Melanocyte of skin (primary cell): Measurements from ENCODE around the gene RAD23A. TPM values are rescaled to one million over a fixed set of nuclear protein-coding genes. Genes with fewer than 3 reads are reported as not detected.

Source experiments
- small RNA-seq, 2 donors: library from RNA; depleted of rRNA; stranded (forward); fragments of <200 nt; gene quantifications; one replicate each; pipeline ENCODE3, GENCODE V24; 2012
- total RNA-seq, 2 donors: library from RNA; depleted of rRNA; stranded (reverse); fragments of >200 nt; gene quantifications; 2 replicates each; pipeline ENCODE4 v1.2.3, GENCODE V29; 2012

Gene RAD23A
- total RNA-seq, result 100 to 1,000 TPM; 146 to 147 TPM

DNA sequence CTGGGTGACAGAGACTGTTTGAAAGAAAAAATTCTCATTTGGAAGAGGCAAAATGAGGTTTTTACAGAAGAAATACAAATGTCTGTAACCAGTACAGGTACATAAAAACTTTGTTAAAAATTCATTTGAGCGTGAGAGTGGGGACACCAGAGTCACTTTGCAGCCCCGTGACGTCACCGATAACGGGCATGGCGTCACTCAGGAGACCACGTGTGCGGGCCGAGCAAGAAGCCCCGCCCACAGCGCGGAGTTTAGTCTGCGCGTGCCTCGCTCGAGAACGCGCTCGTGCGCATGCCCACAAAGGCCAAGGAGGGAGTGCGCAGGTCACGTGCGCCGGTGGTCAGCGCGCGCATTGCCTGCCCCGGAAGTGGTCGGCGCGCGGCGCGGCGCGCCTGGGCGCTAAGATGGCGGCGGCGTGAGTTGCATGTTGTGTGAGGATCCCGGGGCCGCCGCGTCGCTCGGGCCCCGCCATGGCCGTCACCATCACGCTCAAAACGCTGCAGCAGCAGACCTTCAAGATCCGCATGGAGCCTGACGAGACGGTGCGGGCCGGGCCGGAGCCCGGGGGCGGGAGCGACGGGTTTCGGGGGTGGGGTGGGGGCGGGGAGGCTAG is at the start of gene RAD23A:
Gene RAD23A (plus strand): TSS at position 384 of the 613 bp plus-strand sequence. CDS start 87 bp downstream, at position 471.

DNA sequence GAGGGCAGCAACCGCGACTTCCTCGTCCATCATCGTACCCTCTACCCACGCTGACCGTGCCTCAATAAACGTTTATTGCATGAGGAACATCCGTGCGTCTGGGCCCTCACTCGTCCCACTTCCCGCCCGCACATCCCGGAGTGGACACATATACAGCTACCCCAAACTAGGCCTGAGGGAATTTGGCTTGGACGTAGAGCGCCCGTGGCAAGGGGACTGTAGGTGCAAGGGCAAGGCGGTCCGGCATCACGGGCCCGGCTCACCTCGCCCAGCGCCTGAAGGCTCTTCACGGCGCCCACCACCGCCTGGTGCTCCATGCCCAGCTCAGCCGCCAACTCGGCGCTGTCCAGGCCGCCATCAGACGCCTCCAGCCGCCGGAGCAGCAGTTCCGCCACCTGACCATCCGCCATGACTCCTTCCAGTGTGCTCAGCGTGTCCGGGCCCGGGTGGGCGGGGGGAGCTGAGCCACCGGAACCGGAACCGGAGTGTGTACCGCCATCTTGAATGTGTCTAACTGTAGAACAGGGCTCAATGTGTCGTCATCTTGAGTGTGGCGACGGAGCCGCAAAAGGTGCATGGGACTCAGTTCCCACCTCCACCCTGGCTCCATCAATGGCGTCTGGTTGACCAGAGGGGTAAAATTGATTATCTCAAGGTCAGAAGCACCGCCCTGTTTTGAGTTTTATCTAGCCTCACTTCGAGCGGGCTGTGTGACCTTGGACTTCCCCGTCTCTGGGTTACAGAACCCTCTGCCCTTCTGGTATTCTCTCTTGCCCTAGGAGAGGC is 12.2 kb upstream of the RAD23A start, which contains the start of gene FARSA:
Gene FARSA (minus strand): TSS at position 425 of the 786 bp plus-strand sequence. CDS start 15 bp downstream, at position 410.

DNA sequence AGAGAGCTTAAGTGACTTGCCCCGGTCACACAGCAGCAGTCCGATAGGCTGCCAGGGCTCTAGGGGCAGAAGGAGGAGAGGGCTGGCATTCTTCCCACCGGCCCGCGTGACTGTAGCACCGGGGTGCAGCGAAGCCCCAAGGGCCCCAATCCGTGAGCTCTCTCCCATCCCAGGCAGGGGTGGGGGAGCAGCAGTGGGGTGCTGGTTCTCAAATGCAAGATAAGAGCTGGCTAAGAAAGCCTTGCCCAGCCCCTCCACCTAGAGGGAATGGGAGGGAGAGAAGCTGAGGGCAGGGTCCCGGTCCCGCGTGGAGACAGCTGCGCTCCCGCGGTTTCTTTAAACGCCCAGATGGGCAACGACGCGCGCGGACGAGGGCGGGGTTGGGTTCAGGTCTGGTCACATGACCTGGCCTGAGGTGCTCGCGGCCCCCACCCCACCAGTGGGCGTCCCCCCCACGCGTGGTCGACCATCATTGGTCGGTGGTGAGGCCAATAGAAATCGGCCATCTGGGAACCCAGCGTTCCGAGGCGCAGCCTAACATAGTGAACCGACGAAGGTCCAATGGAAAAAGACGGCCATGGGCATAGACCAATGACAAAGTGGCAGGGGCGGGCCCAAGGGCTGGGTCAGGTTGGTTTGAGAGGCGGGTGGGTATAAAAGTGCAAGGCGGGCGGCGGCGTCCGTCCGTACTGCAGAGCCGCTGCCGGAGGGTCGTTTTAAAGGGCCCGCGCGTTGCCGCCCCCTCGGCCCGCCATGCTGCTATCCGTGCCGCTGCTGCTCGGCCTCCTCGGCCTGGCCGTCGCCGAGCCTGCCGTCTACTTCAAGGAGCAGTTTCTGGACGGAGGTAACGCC is 7.5 kb upstream of the RAD23A start, which contains the start of gene CALR:
Gene CALR (plus strand): TSS at position 683 of the 852 bp plus-strand sequence. CDS start 71 bp downstream, at position 754.

GRCh38 chr19:12956446-12957388 is 11.1 kb downstream of the RAD23A start, which contains the start of gene GADD45GIP1:
GADD45GIP1 (minus strand) TSS chr19:12957223; CDS start chr19:12957212, 11 bp downstream.

DNA sequence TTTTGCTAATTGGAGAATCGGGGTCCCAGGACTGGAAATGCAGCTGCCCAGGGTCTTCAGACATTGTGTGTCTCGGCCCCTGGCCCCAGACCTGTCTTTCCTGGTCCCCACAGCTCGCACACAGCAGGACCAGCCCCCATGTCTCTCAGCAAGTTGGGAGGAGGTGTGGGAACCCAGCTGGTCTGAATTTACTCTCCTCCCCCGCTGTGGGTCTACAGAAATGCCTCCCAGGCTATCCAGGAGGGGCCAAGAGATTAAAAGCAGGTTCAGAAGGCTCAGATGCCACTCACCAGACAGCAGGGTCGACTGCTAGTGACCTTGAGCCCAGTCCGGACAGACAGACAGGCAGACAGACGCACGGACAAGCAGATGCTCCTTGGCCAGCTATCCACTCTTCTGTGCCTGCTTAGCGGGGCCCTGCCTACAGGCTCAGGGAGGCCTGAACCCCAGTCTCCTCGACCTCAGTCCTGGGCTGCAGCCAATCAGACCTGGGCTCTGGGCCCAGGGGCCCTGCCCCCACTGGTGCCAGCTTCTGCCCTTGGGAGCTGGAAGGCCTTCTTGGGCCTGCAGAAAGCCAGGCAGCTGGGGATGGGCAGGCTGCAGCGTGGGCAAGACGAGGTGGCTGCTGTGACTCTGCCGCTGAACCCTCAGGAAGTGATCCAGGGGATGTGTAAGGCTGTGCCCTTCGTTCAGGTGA is 23.8 kb downstream of the RAD23A start, which contains the start of gene DAND5:
Gene DAND5 (plus strand): TSS at position 285 of the 697 bp plus-strand sequence. CDS start 85 bp downstream, at position 370.

DNA sequence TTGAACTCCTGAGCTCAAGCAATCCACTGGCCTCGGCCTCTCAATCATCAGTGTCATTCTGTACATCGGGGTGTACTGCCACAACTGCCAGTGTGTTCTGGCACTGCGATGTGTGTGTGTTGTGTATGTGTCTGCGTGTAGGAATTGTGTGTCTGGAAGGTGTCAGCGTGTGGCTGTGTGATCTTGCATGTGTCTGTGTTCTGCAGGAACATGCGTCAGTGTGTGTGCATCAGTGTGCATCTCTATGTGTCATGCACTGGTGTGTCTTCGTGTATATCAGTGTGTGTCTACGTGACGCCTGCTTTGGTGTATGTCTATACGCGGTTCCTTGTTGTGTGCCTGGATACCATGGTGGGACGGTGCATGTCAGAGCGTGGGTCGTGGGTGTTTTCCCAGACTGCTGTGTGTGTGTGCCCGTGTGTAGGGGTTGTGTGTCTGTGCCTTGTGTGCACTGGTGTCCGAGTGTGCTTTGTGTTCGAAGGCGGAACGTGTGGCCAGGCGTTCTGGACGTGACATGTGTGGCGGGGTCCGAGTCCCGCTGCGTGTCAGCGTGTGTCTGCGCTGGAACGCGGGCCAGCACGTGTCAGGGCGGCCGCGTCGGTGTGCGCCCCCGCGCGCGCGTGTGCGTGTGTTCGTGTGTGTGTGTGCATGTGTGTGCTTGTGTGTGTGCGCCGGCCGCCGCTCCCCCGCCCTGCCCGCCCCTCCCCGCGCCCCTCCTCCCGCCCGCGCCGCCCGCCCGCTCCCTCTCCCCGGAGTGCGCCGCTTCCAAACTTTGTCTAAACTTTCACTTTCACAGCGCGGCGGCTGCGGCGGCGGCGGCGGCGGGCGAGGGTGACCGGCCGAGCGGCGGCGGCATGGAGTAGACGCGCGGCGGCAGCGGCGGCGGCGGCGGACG is 49.3 kb downstream of the RAD23A start, which contains the start of gene NFIX:
Gene NFIX (plus strand): TSS at position 775 of the 895 bp plus-strand sequence. CDS start 363 bp downstream, outside the sequence.

Small RNAs within 50 kb of the gene (small RNA-seq; reads per million reads assigned to genes)
- gene MIR5695 (1.2 to 1.7 reads per million in 2 donors), gene MIR6515 (1.0 to 1.6 reads per million in 2 donors)

Other genes with a start within 250 kb of the RAD23A start
- 10 to 100 TPM; 14.1 to 14.7 TPM for gene FBXW9, start 249.2 kb upstream of the RAD23A start, total RNA-seq
- gene TNPO2, start 221.9 kb upstream of the RAD23A start, total RNA-seq, result 10 to 100 TPM; 62.6 to 71.9 TPM
- gene TRIR, start 211.2 kb upstream of the RAD23A start, total RNA-seq, result 100 to 1,000 TPM; 107 to 194 TPM
- gene GET3, start 208.4 kb upstream of the RAD23A start, total RNA-seq, result 100 to 1,000 TPM in 1 of 2 donors, 10 to 100 TPM in 1; 90.9 to 129 TPM
- gene BEST2, start 194.1 kb upstream of the RAD23A start, total RNA-seq, result under 1 TPM in 1 of 2 donors, not detected in 1; under 0.01 TPM
- 1 to 10 TPM; 6.7 to 8.6 TPM for gene HOOK2, start 170.3 kb upstream of the RAD23A start, total RNA-seq
- gene JUNB, start 154.4 kb upstream of the RAD23A start, total RNA-seq, result 10 to 100 TPM; 65.3 to 88.4 TPM
- 100 to 1,000 TPM; 148 to 258 TPM for gene PRDX2, start 144.1 kb upstream of the RAD23A start, total RNA-seq
- not detected for gene THSD8, start 143.8 kb upstream of the RAD23A start, total RNA-seq
- 10 to 100 TPM; 26.2 to 69.3 TPM for gene RNASEH2A, start 139.3 kb upstream of the RAD23A start, total RNA-seq
- gene RTBDN, start 111.3 kb upstream of the RAD23A start, total RNA-seq, result not detected
- gene MAST1, start 107.3 kb upstream of the RAD23A start, total RNA-seq, result 1 to 10 TPM in 1 of 2 donors, under 1 TPM in 1; 0.33 to 2.1 TPM
- gene DNASE2, start 64.4 kb upstream of the RAD23A start, total RNA-seq, result 10 to 100 TPM; 28.0 to 42.3 TPM
- gene KLF1, start 58.7 kb upstream of the RAD23A start, total RNA-seq, result under 1 TPM in 1 of 2 donors, not detected in 1; under 0.01 TPM
- gene GCDH, start 54.7 kb upstream of the RAD23A start, total RNA-seq, result 10 to 100 TPM; 41.0 to 59.6 TPM
- gene SYCE2, start 26.6 kb upstream of the RAD23A start, total RNA-seq, result under 1 TPM in 1 of 2 donors, not detected in 1; 0.69 TPM
- 100 to 1,000 TPM in 1 of 2 donors, 10 to 100 TPM in 1; 77.4 to 131 TPM for gene FARSA, start 12.2 kb upstream of the RAD23A start, total RNA-seq
- 1,000 to 10,000 TPM; 1,570 to 2,282 TPM for gene CALR, start 7.3 kb upstream of the RAD23A start, total RNA-seq
- gene GADD45GIP1, start 11.4 kb downstream of the RAD23A start, total RNA-seq, result 10 to 100 TPM; 20.3 to 21.3 TPM
- not detected for gene DAND5, start 23.7 kb downstream of the RAD23A start, total RNA-seq
- gene NFIX, start 49.6 kb downstream of the RAD23A start, total RNA-seq, result 10 to 100 TPM; 19.6 to 27.2 TPM
- gene LYL1, start 157.0 kb downstream of the RAD23A start, total RNA-seq, result 1 to 10 TPM; 4.8 to 7.0 TPM
- gene TRMT1, start 170.9 kb downstream of the RAD23A start, total RNA-seq, result 10 to 100 TPM; 21.7 to 35.0 TPM
- 10 to 100 TPM; 51.6 to 76.9 TPM for gene NACC1, start 172.4 kb downstream of the RAD23A start, total RNA-seq
- 10 to 100 TPM; 43.7 to 68.3 TPM for gene STX10, start 204.5 kb downstream of the RAD23A start, total RNA-seq
- gene IER2, start 204.5 kb downstream of the RAD23A start, total RNA-seq, result 10 to 100 TPM in 1 of 2 donors, 1 to 10 TPM in 1; 6.5 to 17.6 TPM